Activated CD4-positive, alpha-beta memory T cell treated with anti-CD3 and anti-CD28 coated beads for 36 hours (primary cell): ENCODE measurements around the gene PRSS23. TPM values are rescaled to one million over a fixed set of nuclear protein-coding genes. Genes with fewer than 3 reads are reported as not detected.
"Not testable (repeated sequence)": the region's sequence is repeated elsewhere in the genome, so short reads cannot be mapped to it uniquely, and the experiment has no call there.

ENCODE experiments used
- CTCF ChIA-PET: fragments of 350-600 bp; sonication (Branson Sonifier 250); formaldehyde crosslinking; loops from one replicate; lab custom pipeline; 2021; ENCODE audit warnings: antibody characterized with exemption, inconsistent platforms; lab: Charles Lee
- POLR2A ChIA-PET: fragments of 350-600 bp; sonication (Branson Sonifier 250); formaldehyde crosslinking; loops from one replicate; lab custom pipeline; 2021; ENCODE audit warnings: antibody characterized with exemption; lab: Charles Lee
- DNase-seq: peaks from one replicate; pipeline ENCODE4 v3.0.0-alpha.2; 2020
- H3K27ac Mint-ChIP-seq: one replicate; pipeline ENCODE4 v1.8.0; 2021; ENCODE audit warnings: mixed read lengths
- H3K27me3 Mint-ChIP-seq: one replicate; pipeline ENCODE4 v1.8.0; 2021; ENCODE audit warnings: mixed read lengths
- H3K36me3 Mint-ChIP-seq: one replicate; pipeline ENCODE4 v1.8.0; 2021; ENCODE audit warnings: mixed read lengths
- H3K4me1 Mint-ChIP-seq: one replicate; pipeline ENCODE4 v1.8.0; 2021; ENCODE audit warnings: low read depth, mixed read lengths
- H3K4me3 Mint-ChIP-seq: one replicate; pipeline ENCODE4 v1.8.0; 2021; ENCODE audit warnings: mild to moderate bottlenecking, mixed read lengths
- H3K9me3 Mint-ChIP-seq: one replicate; pipeline ENCODE4 v1.8.0; 2021; ENCODE audit warnings: mixed read lengths
- intact Hi-C: fragments of 100-400 bp; cut with micrococcal nuclease; formaldehyde crosslinking; loops from one replicate; pipeline ENCODE4 v1.15.1; 2023
- total RNA-seq, 2 experiments: library from RNA; stranded (reverse); gene quantifications; one replicate each; pipeline ENCODE4 v1.2.3, GENCODE V29; 2021

The PRSS23 gene
- total RNA-seq, 2 experiments from 2014 or later, result 1.9 to 2.3 TPM

GRCh38 chr11:86816251-86816726 lies 15.9 kb downstream of the PRSS23 start:
- CTCF ChIA-PET, result interaction anchor here (0.8 to 3.6 kb wide), 4 partner anchors 140 to 368 kb away, joined by 3 to 29 read pairs (median 4); no protein-coding TSS in a partner anchor
- Mint-ChIP-seq H3K36me3 (no peaks in the 10 kb centered on the region), H3K4me3 (no peak overlapping the region), H3K9me3 (no peaks in the 10 kb centered on the region), H3K4me1 (peaks cover 2% of the 10 kb centered on the region), H3K27ac (no peak overlapping the region), H3K27me3 (peaks cover 16% of the 10 kb centered on the region)
- POLR2A ChIA-PET, result no interaction called here
- DNase-seq, result no peak
- intact Hi-C loops, result loop anchor here (10.0 kb wide), 1 partner anchor 1221 kb away; no protein-coding TSS in a partner anchor

GRCh38 chr11:86818462-86819192 lies 18.3 kb downstream of the PRSS23 start:
- ChIA-PET POLR2A (no interaction called here), CTCF (interaction anchor here (3.6 kb wide), 1 partner anchor 363 kb away, joined by 29 read pairs; no protein-coding TSS in a partner anchor)
- Mint-ChIP-seq H3K36me3 (no peaks in the 10 kb centered on the region), H3K4me3 (no peak overlapping the region), H3K9me3 (no peaks in the 10 kb centered on the region), H3K4me1 (peaks cover 2% of the 10 kb centered on the region), H3K27me3 (peaks cover 13% of the 10 kb centered on the region), H3K27ac (no peak overlapping the region)
- no peak for DNase-seq
- intact Hi-C loops, result loop anchor here (1.0 to 10.0 kb wide), 4 partner anchors 142 to 1224 kb away; no protein-coding TSS in a partner anchor

GRCh38 chr11:86824139-86824538 lies 23.8 kb downstream of the PRSS23 start:
- H3K4me3 Mint-ChIP-seq, H3K4me1 Mint-ChIP-seq, H3K27me3 Mint-ChIP-seq, intact Hi-C loops, H3K36me3 Mint-ChIP-seq, POLR2A ChIA-PET, H3K9me3 Mint-ChIP-seq, H3K27ac Mint-ChIP-seq, DNase-seq, CTCF ChIA-PET: not testable (repeated sequence)

- H3K36me3 Mint-ChIP-seq, H3K4me3 Mint-ChIP-seq, intact Hi-C loops, H3K9me3 Mint-ChIP-seq, POLR2A ChIA-PET, H3K27ac Mint-ChIP-seq, DNase-seq, CTCF ChIA-PET, H3K4me1 Mint-ChIP-seq: not testable (repeated sequence)
- peaks cover 22% of the 10 kb centered on the region for H3K27me3 Mint-ChIP-seq
These were observed 34.0 kb downstream of the PRSS23 start for GRCh38 chr11:86834376-86834775.

GRCh38 chr11:86844762-86845508 lies 44.6 kb downstream of the PRSS23 start:
- DNase-seq, H3K9me3 Mint-ChIP-seq, H3K27ac Mint-ChIP-seq, H3K4me3 Mint-ChIP-seq, intact Hi-C loops, H3K27me3 Mint-ChIP-seq, POLR2A ChIA-PET, H3K4me1 Mint-ChIP-seq, H3K36me3 Mint-ChIP-seq: not testable (repeated sequence)
- CTCF ChIA-PET, result interaction anchor here (0.5 to 1.4 kb wide), 2 partner anchors 11 to 25 kb away, joined by 3 to 4 read pairs; no protein-coding TSS in a partner anchor

- H3K4me1 Mint-ChIP-seq, result no peaks in the 10 kb centered on the region
- H3K27me3 Mint-ChIP-seq, result no peaks in the 10 kb centered on the region
- CTCF ChIA-PET, result no interaction called here
- intact Hi-C loops, result no loop called here
- POLR2A ChIA-PET, result no interaction called here
- H3K36me3 Mint-ChIP-seq, result no peaks in the 10 kb centered on the region
- no peak overlapping the region for H3K27ac Mint-ChIP-seq
- DNase-seq, result no peak
- no peaks in the 10 kb centered on the region for H3K9me3 Mint-ChIP-seq
- no peak overlapping the region for H3K4me3 Mint-ChIP-seq
These were observed 47.8 kb downstream of the PRSS23 start for GRCh38 chr11:86848132-86848531.

- DNase-seq, result no peak
- Mint-ChIP-seq H3K4me3 (no peak overlapping the region), H3K27ac (no peak overlapping the region), H3K4me1 (no peaks in the 10 kb centered on the region), H3K9me3 (no peaks in the 10 kb centered on the region), H3K36me3 (no peaks in the 10 kb centered on the region), H3K27me3 (no peaks in the 10 kb centered on the region)
- ChIA-PET CTCF (interaction anchor here (0.6 kb wide), 1 partner anchor 325 kb away, joined by 3 read pairs; no protein-coding TSS in a partner anchor), POLR2A (no interaction called here)
- intact Hi-C loops, result no loop called here
These were observed 49.3 kb downstream of the PRSS23 start for GRCh38 chr11:86849679-86850078.

Other genes with a start within 250 kb of the PRSS23 start
- gene ME3, start 127.9 kb upstream of the PRSS23 start, total RNA-seq, result 1 to 10 TPM; 2.3 to 2.8 TPM
- under 1 TPM; 0.33 to 0.36 TPM for gene FZD4, start 154.9 kb downstream of the PRSS23 start, total RNA-seq
- 10 to 100 TPM; 16.7 to 27.5 TPM for gene TMEM135, start 237.4 kb downstream of the PRSS23 start, total RNA-seq